ENCODE measurements around the gene VPS11.
"Not testable (repeated sequence)": the region's sequence is repeated elsewhere in the genome, so short reads cannot be mapped to it uniquely, and the experiment has no call there.

VPS11 gene

DNA sequence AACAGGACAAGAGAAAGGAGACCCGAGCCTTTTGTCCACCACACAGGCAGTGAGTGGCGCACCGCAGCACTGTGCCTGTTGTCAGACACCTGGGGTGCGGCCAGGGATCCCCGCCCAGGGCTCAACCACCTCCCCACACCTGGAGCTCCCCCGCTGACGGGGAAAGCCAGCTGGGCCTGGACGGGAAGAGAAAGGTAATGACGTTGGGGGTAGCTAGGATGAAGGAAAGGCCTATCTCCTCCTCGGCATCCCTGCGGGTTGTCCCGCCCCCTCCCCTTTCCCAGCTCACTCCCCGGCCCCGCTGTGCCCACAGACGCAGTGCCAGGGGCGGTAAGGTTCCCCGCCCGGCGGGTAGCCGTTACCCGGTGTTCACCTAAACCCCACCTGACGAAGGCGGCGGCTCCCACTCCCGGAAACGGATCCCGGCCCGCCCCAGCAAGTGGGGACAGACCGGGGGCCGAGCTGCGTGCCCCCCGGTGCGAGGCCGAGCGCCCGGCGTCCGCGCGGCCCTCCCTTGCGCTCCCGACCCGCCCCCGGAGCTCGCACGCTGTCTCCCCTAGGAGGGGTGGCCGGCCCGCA is 11.1 kb upstream of the VPS11 start:
- H3K4me3 ChIP-seq (ENCODE audit: control insufficient read depth, low read depth, low read length) = peak overlapping the region; percentile 99
- DNase-seq (ENCODE audit: low read depth) = no peak

DNA sequence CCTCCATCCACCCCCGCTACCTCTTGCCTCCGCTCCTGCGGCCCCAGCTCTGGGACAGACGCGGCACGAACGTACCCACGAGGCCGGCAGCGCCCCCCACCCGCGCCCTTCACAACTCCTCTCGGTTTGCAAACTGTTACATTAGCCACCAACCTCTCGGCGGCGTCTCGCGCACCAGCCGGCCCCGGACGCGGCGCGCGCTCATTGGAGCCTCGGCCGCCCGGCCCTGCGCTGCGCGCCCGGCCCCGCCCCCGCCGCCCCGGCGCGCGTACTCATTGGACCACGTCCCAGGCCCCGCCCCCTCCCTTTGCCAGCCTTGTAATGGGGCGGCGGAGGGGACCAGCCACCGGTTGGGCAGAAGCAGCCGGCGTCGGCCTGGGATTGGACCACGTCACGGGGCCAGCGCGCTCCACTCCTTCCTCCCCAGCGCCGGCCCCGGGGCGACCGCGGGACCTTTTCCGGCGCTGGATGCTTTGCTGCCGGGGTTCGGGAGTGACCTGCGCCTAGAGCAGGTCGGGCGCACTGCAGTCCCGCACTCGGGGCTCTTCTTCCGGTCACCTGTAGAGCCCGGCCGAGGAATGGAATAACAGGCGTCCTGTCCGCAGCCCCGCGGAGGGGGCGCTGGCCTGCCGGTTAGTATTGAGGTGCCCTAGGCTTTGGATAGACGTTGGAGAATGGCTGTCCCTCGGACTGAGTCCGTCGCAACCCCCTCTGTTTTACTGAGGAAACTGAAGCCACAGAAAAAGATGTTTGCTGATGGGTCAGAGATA is 10.4 kb upstream of the VPS11 start, which contains the start of gene HYOU1:
HYOU1 (minus strand) TSS at position 206 of the 770 bp plus-strand sequence. CDS start 1,045 bp downstream, outside the sequence.
- DNase-seq (ENCODE audit: low read depth) = peak; percentile 72
- TF ChIP-seq, protein P1, sequence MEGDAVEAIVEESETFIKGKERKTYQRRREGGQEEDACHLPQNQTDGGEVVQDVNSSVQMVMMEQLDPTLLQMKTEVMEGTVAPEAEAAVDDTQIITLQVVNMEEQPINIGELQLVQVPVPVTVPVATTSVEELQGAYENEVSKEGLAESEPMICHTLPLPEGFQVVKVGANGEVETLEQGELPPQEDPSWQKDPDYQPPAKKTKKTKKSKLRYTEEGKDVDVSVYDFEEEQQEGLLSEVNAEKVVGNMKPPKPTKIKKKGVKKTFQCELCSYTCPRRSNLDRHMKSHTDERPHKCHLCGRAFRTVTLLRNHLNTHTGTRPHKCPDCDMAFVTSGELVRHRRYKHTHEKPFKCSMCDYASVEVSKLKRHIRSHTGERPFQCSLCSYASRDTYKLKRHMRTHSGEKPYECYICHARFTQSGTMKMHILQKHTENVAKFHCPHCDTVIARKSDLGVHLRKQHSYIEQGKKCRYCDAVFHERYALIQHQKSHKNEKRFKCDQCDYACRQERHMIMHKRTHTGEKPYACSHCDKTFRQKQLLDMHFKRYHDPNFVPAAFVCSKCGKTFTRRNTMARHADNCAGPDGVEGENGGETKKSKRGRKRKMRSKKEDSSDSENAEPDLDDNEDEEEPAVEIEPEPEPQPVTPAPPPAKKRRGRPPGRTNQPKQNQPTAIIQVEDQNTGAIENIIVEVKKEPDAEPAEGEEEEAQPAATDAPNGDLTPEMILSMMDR (IDR thresholded peaks at IDR 0.05; ENCODE audit: control insufficient read depth, insufficient read depth, low read depth, low read length, missing control alignments) = no peak
- peak within 1 kb of the TSS; percentile 99 for H3K4me3 ChIP-seq (ENCODE audit: control insufficient read depth, low read depth, low read length)

More for the DNA sequence above, 11.1 kb upstream of the VPS11 start:
- TF ChIP-seq, protein P1 (IDR thresholded peaks at IDR 0.05; ENCODE audit: control insufficient read depth, insufficient read depth, low read depth, low read length, missing control alignments) = no peak

DNA sequence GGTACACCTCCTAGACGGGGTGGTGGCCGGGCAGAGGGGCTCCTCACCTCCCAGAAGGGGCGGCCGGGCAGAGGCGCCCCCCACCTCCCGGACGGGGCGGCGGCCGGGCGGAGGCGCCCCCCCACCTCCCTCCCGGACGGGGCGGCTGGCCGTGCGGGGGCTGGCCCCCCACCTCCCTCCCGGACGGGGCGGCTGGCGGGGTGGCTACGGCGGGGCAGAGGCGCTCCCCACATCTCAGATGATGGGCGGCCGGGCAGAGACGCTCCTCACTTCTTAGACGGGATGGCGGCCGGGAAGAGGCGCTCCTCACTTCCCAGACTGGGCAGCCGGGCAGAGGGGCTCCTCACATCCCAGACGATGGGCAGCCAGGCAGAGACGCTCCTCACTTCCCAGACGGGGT is 8.5 kb upstream of the VPS11 start:
- DNase-seq (ENCODE audit: low read depth); H3K4me3 ChIP-seq (ENCODE audit: control insufficient read depth, low read depth, low read length): not testable (repeated sequence)

DNA sequence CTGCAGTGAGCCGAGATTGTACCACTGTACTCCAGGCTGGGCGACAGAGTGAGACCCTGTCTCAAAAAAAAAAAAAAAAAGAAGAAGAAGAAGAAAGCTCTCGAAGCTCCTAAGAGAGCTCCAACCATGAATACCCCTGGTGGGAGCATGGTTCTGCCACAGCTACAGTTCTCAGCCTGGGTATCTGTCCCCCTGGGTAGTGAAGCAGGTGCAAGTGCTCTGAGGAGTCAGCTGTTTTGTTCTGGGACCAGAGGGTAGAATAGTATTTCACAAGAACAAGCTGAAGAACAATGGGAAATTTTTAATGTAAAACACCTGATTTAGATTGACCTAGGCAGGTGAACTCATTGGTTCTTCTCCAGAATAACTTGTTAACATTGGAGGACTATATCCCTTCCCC is 6.4 kb upstream of the VPS11 start:
- no peak overlapping the region for H3K4me3 ChIP-seq (ENCODE audit: control insufficient read depth, low read depth, low read length)
- TF ChIP-seq, protein P1 (IDR thresholded peaks at IDR 0.05; ENCODE audit: control insufficient read depth, insufficient read depth, low read depth, low read length, missing control alignments) = no peak
- no peak for DNase-seq (ENCODE audit: low read depth)

DNA sequence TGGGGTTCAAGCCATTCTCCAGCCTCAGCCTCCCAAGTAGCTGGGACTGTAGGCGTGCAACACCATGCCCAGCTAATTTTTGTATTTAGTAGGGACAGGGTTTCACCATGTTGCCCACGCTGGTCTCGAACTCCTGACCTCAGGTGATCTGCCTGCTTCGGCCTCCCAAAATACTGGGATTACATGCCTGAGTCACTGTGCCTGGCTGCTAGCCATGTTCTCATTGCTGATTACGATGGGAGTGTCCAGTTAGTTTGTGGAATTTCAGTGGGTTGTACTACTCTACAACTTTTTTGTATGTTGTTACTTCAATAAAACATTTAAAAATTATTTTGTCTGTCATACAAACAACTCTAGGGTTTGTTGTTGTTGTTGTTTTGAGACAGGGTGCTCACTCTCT is 4.8 kb upstream of the VPS11 start:
- no peak for DNase-seq (ENCODE audit: low read depth)
- TF ChIP-seq, protein P1 (IDR thresholded peaks at IDR 0.05; ENCODE audit: control insufficient read depth, insufficient read depth, low read depth, low read length, missing control alignments) = no peak

DNA sequence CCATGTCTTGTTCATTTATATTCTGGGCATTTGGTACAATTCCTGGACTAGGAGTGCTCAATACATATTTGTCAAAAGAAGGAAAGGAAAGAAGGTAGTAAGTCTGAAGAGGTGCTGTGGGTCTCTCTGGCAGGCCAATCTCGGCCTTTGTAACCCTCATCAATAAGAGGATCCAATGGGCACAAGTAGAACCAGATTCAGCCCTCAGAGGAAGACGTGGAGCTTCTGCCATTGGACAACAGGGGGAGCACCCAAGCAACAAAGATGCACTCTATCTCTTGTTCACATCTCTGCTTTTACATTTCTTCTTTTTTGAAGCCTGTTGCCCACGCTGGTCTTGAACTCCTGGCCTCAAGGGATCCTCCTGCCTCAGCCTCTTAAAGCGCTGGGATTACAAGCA is 2.2 kb upstream of the VPS11 start:
- TF ChIP-seq, protein P1 (IDR thresholded peaks at IDR 0.05; ENCODE audit: control insufficient read depth, insufficient read depth, low read depth, low read length, missing control alignments) = peak; percentile 63
- no peak overlapping the region for H3K4me3 ChIP-seq (ENCODE audit: control insufficient read depth, low read depth, low read length)
- DNase-seq (ENCODE audit: low read depth) = no peak

More for the DNA sequence above, 4.8 kb upstream of the VPS11 start:
- no peak overlapping the region for H3K4me3 ChIP-seq (ENCODE audit: control insufficient read depth, low read depth, low read length)

DNA sequence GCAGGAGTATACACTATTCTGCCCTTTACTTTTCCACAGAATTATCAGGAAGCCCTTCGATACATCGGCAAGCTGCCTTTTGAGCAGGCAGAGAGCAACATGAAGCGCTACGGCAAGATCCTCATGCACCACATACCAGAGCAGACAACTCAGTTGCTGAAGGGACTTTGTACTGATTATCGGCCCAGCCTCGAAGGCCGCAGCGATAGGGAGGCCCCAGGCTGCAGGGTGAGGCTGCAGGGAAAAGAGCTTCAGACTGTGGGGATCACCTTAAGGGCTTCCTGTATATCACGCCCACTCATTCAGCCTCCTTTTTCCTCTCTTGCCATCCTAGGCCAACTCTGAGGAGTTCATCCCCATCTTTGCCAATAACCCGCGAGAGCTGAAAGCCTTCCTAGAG is 10.2 kb downstream of the VPS11 start:
- DNase-seq (ENCODE audit: low read depth) = no peak
- no peak overlapping the region for H3K4me3 ChIP-seq (ENCODE audit: control insufficient read depth, low read depth, low read length)
- TF ChIP-seq, protein P1 (IDR thresholded peaks at IDR 0.05; ENCODE audit: control insufficient read depth, insufficient read depth, low read depth, low read length, missing control alignments) = no peak

Data from AG09309 (cell line).